HepG2 (cell line): ENCODE results near the gene APOA1. TPM values are rescaled to one million over a fixed set of nuclear protein-coding genes. Genes with fewer than 3 reads are reported as not detected.

ENCODE experiments used
- ATAC-seq: fragments of 200-7000 bp; cut with Tn5 transposase; 3 replicates; pipeline ENCODE4 v1.9.1; 2020; ENCODE audit warnings: mild to moderate bottlenecking, moderate library complexity
- BruUV-seq: library from RNA; stranded (reverse); fragments of 400-500 nt; replicated peaks from 2 replicates; lab custom pipeline; 2021; lab: Mats Ljungman, UMichigan
- CTCF ChIA-PET: fragments of 300-600 bp; formaldehyde crosslinking; extraction: SDS; loops from one replicate; lab custom pipeline; 2021; ENCODE audit warnings: low total read pairs, inconsistent platforms, low intra/inter-chr PET ratio; lab: Yijun Ruan, JAX
- POLR2A ChIA-PET: fragments of 350-600 bp; sonication (Branson Sonifier 250); formaldehyde crosslinking; loops from one replicate; lab custom pipeline; 2020; ENCODE audit warnings: antibody characterized with exemption, inconsistent platforms; lab: Yijun Ruan, JAX
- DNase-seq: peaks from one replicate; pipeline ENCODE4 v3.0.0-alpha.2; 2015; ENCODE audit warnings: low spot score
- FAIRE-seq: peaks from 3 replicates; lab custom pipeline; 2011; peaks lifted over from hg19 to GRCh38; lab: Jason Lieb, UNC
- H2AFZ ChIP-seq: one replicate; pipeline ENCODE4 v1.6.1; 2011; ENCODE audit warnings: low read length, inconsistent platforms
- H3K27ac ChIP-seq: fragments of 300-600 bp; 3 replicates; pipeline ENCODE4 v1.8.0; 2011; ENCODE audit warnings: mixed run types, mild to moderate bottlenecking, mixed read lengths, low read length, inconsistent platforms; ENCODE audit not compliant: insufficient read depth; ENCODE audit errors: extremely low read length
- H3K27me3 ChIP-seq, 2 experiments: fragments of 200-600 bp in 1 of 2; 2 replicates in 1 of 2; 3 replicates in 1 of 2; pipeline versions ENCODE4 v1.6.0 to v1.8.0; 2011; ENCODE audit warnings: low read length in 2 of 2, mild to moderate bottlenecking in 2 of 2, moderate library complexity in 2 of 2, inconsistent platforms in 1 of 2; ENCODE audit not compliant: insufficient read depth in 2 of 2, control insufficient read depth in 1 of 2
- H3K36me3 ChIP-seq, 2 experiments: fragments of 200-600 bp in 1 of 2; replicated peaks in 1 of 2; 2 replicates in 1 of 2; 3 replicates in 1 of 2; pipeline versions ENCODE4 v1.5.1 to v1.8.0; 2011; ENCODE audit warnings: low read length in 2 of 2, inconsistent platforms in 1 of 2; ENCODE audit not compliant: insufficient read depth in 2 of 2, control insufficient read depth in 1 of 2
- H3K4me1 ChIP-seq: 2 replicates; pipeline ENCODE4 v1.5.1; 2012; ENCODE audit warnings: low read length, inconsistent platforms; ENCODE audit not compliant: insufficient read depth
- H3K4me2 ChIP-seq: 2 replicates; pipeline ENCODE4 v1.6.0; 2011; ENCODE audit warnings: low read depth, low read length, inconsistent platforms
- H3K4me3 ChIP-seq, 3 experiments: fragments of 200-600 bp in 1 of 3; sonication (generic), shearing (Covaris generic) in 1 of 3; replicated peaks in 1 of 3; 2 replicates each; pipeline ENCODE4 v1.5.1; 2011 to 2016; ENCODE audit warnings: low read length in 3 of 3, inconsistent platforms in 2 of 3, low read depth in 2 of 3, mild to moderate bottlenecking in 2 of 3, control low read depth in 1 of 3, mixed read lengths in 1 of 3; ENCODE audit not compliant: insufficient read depth in 1 of 3
- H3K79me2 ChIP-seq: one replicate; pipeline ENCODE4 v1.6.1; 2011; ENCODE audit warnings: low read length, inconsistent platforms; ENCODE audit not compliant: insufficient read depth
- H3K9ac ChIP-seq: 2 replicates; pipeline ENCODE4 v1.6.0; 2011; ENCODE audit warnings: mild to moderate bottlenecking, low read depth, low read length, inconsistent platforms; ENCODE audit not compliant: insufficient read depth
- H3K9me3 ChIP-seq: 2 replicates; pipeline ENCODE4 v1.5.1; 2012; ENCODE audit warnings: mild to moderate bottlenecking, low read length
- H4K20me1 ChIP-seq: 2 replicates; pipeline ENCODE4 v1.6.0; 2011; ENCODE audit warnings: inconsistent platforms, mild to moderate bottlenecking, low read length, moderate library complexity; ENCODE audit not compliant: insufficient read depth
- AKAP8 ChIP-seq: sonication (generic); formaldehyde crosslinking; IDR thresholded peaks from 2 replicates; pipeline ENCODE4 v1.5.1; 2020; ENCODE audit warnings: mild to moderate bottlenecking, missing genetic modification reagents
- GTF3A ChIP-seq: sonication (generic); formaldehyde crosslinking; conservative IDR thresholded peaks from 2 replicates; pipeline ENCODE4 v1.4.0; 2020; ENCODE audit warnings: mild to moderate bottlenecking, missing genetic modification reagents
- HDAC1 ChIP-seq: sonication (generic); formaldehyde crosslinking; IDR thresholded peaks from 2 replicates; pipeline ENCODE4 v1.5.1; 2020; ENCODE audit warnings: mild to moderate bottlenecking, missing genetic modification reagents
- KDM5A ChIP-seq: fragments of 200-600 bp; sonication (generic); IDR thresholded peaks from 2 replicates; pipeline ENCODE4 v1.7.0; 2018; ENCODE audit warnings: antibody characterized with exemption, mild to moderate bottlenecking, low read length, borderline replicate concordance
- MAFG ChIP-seq: sonication (generic); formaldehyde crosslinking; IDR thresholded peaks from 2 replicates; pipeline ENCODE4 v1.5.1; 2020; ENCODE audit warnings: mild to moderate bottlenecking, missing genetic modification reagents
- MEIS1 ChIP-seq: sonication (generic); formaldehyde crosslinking; IDR thresholded peaks from 2 replicates; pipeline ENCODE4 v1.9.0; 2021; ENCODE audit warnings: mild to moderate bottlenecking, missing genetic modification reagents, moderate library complexity, borderline replicate concordance
- SCMH1 ChIP-seq: sonication (generic); formaldehyde crosslinking; IDR thresholded peaks from 2 replicates; pipeline ENCODE4 v1.9.0; 2021; ENCODE audit warnings: missing genetic modification reagents, mild to moderate bottlenecking, borderline replicate concordance
- TCF7L2 ChIP-seq: IDR thresholded peaks from 2 replicates; pipeline ENCODE4 v1.6.1; 2011; ENCODE audit warnings: mild to moderate bottlenecking, low read depth, low read length, moderate library complexity
- ZNF33B ChIP-seq: sonication (generic); formaldehyde crosslinking; IDR thresholded peaks from 2 replicates; pipeline ENCODE4 v1.5.1; 2020; ENCODE audit warnings: mild to moderate bottlenecking, missing genetic modification reagents
- ZNF44 ChIP-seq: sonication (generic); formaldehyde crosslinking; IDR thresholded peaks from 2 replicates; pipeline ENCODE4 v1.5.1; 2020; ENCODE audit warnings: mild to moderate bottlenecking, missing genetic modification reagents
- ZNF562 ChIP-seq: sonication (generic); formaldehyde crosslinking; IDR thresholded peaks from 2 replicates; pipeline ENCODE4 v1.8.0; 2022; ENCODE audit warnings: missing genetic modification reagents, borderline replicate concordance
- WGBS: methylation state at CpG from one replicate; pipeline ENCODE4 v1.1.6; 2017; ENCODE audit warnings: low lambda C conversion rate; 5-methylcytosine and 5-hydroxymethylcytosine counted together
- in situ Hi-C: cut with HindIII; loops from 2 replicates; pipeline ENCODE4 v1.10.0; 2017; ENCODE audit warnings: low pct_unique_long_range_greater_than_20kb; ENCODE audit not compliant: extremely low pct_ligation_motif_present
- intact Hi-C: fragments of 100-400 bp; cut with micrococcal nuclease; formaldehyde crosslinking; loops from one replicate; pipeline ENCODE4 v1.10.0; 2022; ENCODE audit not compliant: unreplicated experiment
- polyA plus RNA-seq, 8 experiments: library from polyadenylated mRNA; depleted of rRNA in 3 of 8; stranded (reverse) in 7 of 8; unstranded in 1 of 8; fragments of >200 nt; fragmentation: Illumina TruSeq in 4 of 8; extraction: Trizol in 4 of 8; gene quantifications; 2 replicates each; pipeline versions ENCODE4 v1.2.1 to v1.2.3, GENCODE V29; 2011 to 2016; ENCODE audit warnings: low read depth in 4 of 8, missing spikeins in 1 of 8, mixed read lengths in 1 of 8; ENCODE audit not compliant: insufficient read depth in 1 of 8
- total RNA-seq, 5 experiments: library from RNA; depleted of rRNA; stranded (reverse); fragments of >200 nt; fragmentation: Illumina TruSeq; extraction: Trizol; gene quantifications; 2 replicates each; pipeline ENCODE4 v1.2.3, GENCODE V29; 2016; ENCODE audit warnings: low read depth in 1 of 5
- TF ChIP-seq, protein P1 (sequence below): sonication (generic); formaldehyde crosslinking; conservative IDR thresholded peaks from 2 replicates; pipeline ENCODE4 v1.8.0; 2022; ENCODE audit warnings: missing genetic modification reagents
- TF ChIP-seq, protein P2 (sequence below): sonication (generic); formaldehyde crosslinking; IDR thresholded peaks from 2 replicates; pipeline ENCODE4 v1.5.1; 2020; ENCODE audit warnings: mild to moderate bottlenecking, moderate library complexity, missing genetic modification reagents
- TF ChIP-seq, protein P3 (sequence below): IDR thresholded peaks from 2 replicates; pipeline ENCODE4 v1.4.0; 2020; ENCODE audit warnings: mild to moderate bottlenecking, missing genetic modification reagents
- TF ChIP-seq, protein P4 (sequence below): sonication (generic); formaldehyde crosslinking; IDR thresholded peaks from 2 replicates; pipeline ENCODE4 v1.4.0; 2020; ENCODE audit warnings: mild to moderate bottlenecking, missing genetic modification reagents

APOA1 gene
- total and polyA plus RNA-seq, 2 of the 13 experiments (the other 11 are each of a cell fraction or from before 2014, with no cell fraction given), result 1,973 to 5,485 TPM

DNA sequence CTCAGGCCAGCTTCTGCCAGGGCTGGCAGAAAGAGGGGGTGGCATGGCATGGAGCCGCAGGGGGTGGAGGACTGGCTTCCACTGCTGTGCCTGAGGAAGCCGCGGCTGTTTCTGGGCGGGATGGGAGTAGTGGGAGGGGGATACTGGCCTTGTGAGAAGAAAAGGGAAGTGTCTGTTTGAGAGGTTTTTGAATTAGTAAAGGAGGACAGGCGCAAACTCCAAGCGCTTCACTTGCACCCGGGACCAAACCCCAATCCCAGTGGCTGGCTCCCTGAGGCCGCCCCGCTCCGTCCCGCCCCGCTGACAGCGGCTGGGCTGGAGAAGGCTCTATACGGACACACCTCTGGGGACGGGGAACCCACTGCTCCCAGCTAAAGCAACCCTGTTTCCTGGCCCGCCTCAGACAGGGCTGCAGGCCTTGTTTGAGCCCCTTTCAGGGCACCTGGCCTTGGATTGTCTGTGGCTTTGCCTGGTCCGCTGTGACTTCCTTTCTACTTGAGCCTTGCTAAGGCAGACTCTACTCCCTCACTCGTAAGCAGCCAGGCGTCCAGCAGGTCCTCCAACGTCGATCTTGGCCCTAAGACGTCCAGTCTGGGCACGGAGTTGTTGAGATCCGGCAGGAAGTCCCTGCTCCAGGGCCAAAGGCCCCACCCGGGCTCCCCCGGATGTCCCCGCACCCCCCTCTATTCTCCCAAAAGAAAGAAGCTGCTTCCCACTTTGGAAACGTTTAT, 2.2 kb downstream of the APOA1 start:
- in situ Hi-C loops (loop anchor here (5.0 kb wide), 1 partner anchor 43 kb away; the partner anchor contains the start of gene APOA5), intact Hi-C loops (no loop called here)
- ChIA-PET POLR2A (interaction anchor here (0.6 to 18.4 kb wide), 22 partner anchors 8 to 310 kb away, joined by 3 to 1365 read pairs (median 16); partner anchors contain the start of genes APOA4, APOA5, APOC3 and BUD13), CTCF (interaction anchor here (2.2 kb wide), 1 partner anchor 44 kb away, joined by 23 read pairs; the partner anchor contains the start of gene APOA5)
- peak overlapping the region; percentile 75 to 95 (median 92) for H3K4me3 ChIP-seq
- H3K9ac ChIP-seq, result peak overlapping the region; percentile 96
- BruUV-seq, result no TSS peak
- H3K4me1 ChIP-seq, result peaks cover 87% of the 10 kb centered on the region
- FAIRE-seq (no peak), DNase-seq (no peak), ATAC-seq (no peak)
- no peaks in the 10 kb centered on the region for H3K27me3 ChIP-seq
- H3K27ac ChIP-seq, result peak overlapping the region; percentile 99
- no peak overlapping the region for H2AFZ ChIP-seq
- peaks cover 9% of the 10 kb centered on the region; the same call in 1 of the 2 replicates for H4K20me1 ChIP-seq
- WGBS, result 47% methylated on average over 6 of the region's 28 CpGs
- no peaks in the 10 kb centered on the region; a peak in 2 of 5 replicates for H3K36me3 ChIP-seq
- peaks cover 47% of the 10 kb centered on the region for H3K79me2 ChIP-seq
- H3K9me3 ChIP-seq, result no peaks in the 10 kb centered on the region
- H3K4me2 ChIP-seq, result peak overlapping the region; percentile 92
- TF ChIP-seq MEIS1 (CRISPR knock-in tag), result no peak
- no peak for TF ChIP-seq ZNF44 (CRISPR knock-in tag)
- TF ChIP-seq, protein P1, sequence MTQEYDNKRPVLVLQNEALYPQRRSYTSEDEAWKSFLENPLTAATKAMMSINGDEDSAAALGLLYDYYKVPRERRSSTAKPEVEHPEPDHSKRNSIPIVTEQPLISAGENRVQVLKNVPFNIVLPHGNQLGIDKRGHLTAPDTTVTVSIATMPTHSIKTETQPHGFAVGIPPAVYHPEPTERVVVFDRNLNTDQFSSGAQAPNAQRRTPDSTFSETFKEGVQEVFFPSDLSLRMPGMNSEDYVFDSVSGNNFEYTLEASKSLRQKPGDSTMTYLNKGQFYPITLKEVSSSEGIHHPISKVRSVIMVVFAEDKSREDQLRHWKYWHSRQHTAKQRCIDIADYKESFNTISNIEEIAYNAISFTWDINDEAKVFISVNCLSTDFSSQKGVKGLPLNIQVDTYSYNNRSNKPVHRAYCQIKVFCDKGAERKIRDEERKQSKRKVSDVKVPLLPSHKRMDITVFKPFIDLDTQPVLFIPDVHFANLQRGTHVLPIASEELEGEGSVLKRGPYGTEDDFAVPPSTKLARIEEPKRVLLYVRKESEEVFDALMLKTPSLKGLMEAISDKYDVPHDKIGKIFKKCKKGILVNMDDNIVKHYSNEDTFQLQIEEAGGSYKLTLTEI (CRISPR knock-in tag), result no peak
- TF ChIP-seq SCMH1, result no peak
- no peak for TF ChIP-seq MAFG (CRISPR knock-in tag)
- TF ChIP-seq ZNF562 (CRISPR knock-in tag), result no peak
- TF ChIP-seq, protein P2, sequence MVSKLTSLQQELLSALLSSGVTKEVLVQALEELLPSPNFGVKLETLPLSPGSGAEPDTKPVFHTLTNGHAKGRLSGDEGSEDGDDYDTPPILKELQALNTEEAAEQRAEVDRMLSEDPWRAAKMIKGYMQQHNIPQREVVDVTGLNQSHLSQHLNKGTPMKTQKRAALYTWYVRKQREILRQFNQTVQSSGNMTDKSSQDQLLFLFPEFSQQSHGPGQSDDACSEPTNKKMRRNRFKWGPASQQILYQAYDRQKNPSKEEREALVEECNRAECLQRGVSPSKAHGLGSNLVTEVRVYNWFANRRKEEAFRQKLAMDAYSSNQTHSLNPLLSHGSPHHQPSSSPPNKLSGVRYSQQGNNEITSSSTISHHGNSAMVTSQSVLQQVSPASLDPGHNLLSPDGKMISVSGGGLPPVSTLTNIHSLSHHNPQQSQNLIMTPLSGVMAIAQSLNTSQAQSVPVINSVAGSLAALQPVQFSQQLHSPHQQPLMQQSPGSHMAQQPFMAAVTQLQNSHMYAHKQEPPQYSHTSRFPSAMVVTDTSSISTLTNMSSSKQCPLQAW (CRISPR knock-in tag), result no peak
- no peak for TF ChIP-seq GTF3A (CRISPR knock-in tag)
- no peak for TF ChIP-seq ZNF33B (CRISPR knock-in tag)
- TF ChIP-seq AKAP8 (CRISPR knock-in tag), result 0 out of 2 replicates have a peak, but pooled peaks have one; percentile 20
- TF ChIP-seq, protein P3, sequence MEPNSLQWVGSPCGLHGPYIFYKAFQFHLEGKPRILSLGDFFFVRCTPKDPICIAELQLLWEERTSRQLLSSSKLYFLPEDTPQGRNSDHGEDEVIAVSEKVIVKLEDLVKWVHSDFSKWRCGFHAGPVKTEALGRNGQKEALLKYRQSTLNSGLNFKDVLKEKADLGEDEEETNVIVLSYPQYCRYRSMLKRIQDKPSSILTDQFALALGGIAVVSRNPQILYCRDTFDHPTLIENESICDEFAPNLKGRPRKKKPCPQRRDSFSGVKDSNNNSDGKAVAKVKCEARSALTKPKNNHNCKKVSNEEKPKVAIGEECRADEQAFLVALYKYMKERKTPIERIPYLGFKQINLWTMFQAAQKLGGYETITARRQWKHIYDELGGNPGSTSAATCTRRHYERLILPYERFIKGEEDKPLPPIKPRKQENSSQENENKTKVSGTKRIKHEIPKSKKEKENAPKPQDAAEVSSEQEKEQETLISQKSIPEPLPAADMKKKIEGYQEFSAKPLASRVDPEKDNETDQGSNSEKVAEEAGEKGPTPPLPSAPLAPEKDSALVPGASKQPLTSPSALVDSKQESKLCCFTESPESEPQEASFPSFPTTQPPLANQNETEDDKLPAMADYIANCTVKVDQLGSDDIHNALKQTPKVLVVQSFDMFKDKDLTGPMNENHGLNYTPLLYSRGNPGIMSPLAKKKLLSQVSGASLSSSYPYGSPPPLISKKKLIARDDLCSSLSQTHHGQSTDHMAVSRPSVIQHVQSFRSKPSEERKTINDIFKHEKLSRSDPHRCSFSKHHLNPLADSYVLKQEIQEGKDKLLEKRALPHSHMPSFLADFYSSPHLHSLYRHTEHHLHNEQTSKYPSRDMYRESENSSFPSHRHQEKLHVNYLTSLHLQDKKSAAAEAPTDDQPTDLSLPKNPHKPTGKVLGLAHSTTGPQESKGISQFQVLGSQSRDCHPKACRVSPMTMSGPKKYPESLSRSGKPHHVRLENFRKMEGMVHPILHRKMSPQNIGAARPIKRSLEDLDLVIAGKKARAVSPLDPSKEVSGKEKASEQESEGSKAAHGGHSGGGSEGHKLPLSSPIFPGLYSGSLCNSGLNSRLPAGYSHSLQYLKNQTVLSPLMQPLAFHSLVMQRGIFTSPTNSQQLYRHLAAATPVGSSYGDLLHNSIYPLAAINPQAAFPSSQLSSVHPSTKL (CRISPR knock-in tag), result no peak
- TF ChIP-seq, protein P4, sequence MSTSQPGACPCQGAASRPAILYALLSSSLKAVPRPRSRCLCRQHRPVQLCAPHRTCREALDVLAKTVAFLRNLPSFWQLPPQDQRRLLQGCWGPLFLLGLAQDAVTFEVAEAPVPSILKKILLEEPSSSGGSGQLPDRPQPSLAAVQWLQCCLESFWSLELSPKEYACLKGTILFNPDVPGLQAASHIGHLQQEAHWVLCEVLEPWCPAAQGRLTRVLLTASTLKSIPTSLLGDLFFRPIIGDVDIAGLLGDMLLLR (CRISPR knock-in tag), result no peak
- TF ChIP-seq HDAC1 (CRISPR knock-in tag), result no peak
- no peak; the same call in 1 of the 2 replicates for TF ChIP-seq KDM5A
- TF ChIP-seq TCF7L2, result no peak
